NCI-H510A (cell line): ENCODE data around the gene UFL1.

ENCODE experiments used
- DNase-seq: peaks from one replicate; lab custom pipeline; 2025; lab: John Stamatoyannopoulos, UW

Gene UFL1

GRCh38 chr6:96575359-96575758 is 53.8 kb downstream of the UFL1 start:
- DNase-seq, result no peak

- DNase-seq, result no peak
Measured at GRCh38 chr6:96576221-96576620, 54.6 kb downstream of the UFL1 start.

- DNase-seq, result no peak
Measured at GRCh38 chr6:96582021-96582420, 60.4 kb downstream of the UFL1 start.

- DNase-seq, result no peak
Measured at GRCh38 chr6:96582436-96582835, 60.8 kb downstream of the UFL1 start.

- no peak for DNase-seq
Measured at GRCh38 chr6:96604420-96604819, 82.8 kb downstream of the UFL1 start.
